Activated effector memory CD4-positive, alpha-beta T cell treated with anti-CD3 and anti-CD28 coated beads, Interleukin-2, amount 50 U/mL, for 16 hours (primary cell): ENCODE measurements around the gene MMD.

Source experiments
- DNase-seq: peaks from one replicate; pipeline ENCODE4 v3.0.0-alpha.2; 2020

MMD gene

GRCh38 chr17:55345132-55345531 lies 76.5 kb downstream of the MMD start:
- no peak for DNase-seq

- no peak for DNase-seq
These were observed 77.1 kb downstream of the MMD start for GRCh38 chr17:55344514-55344997.

DNA sequence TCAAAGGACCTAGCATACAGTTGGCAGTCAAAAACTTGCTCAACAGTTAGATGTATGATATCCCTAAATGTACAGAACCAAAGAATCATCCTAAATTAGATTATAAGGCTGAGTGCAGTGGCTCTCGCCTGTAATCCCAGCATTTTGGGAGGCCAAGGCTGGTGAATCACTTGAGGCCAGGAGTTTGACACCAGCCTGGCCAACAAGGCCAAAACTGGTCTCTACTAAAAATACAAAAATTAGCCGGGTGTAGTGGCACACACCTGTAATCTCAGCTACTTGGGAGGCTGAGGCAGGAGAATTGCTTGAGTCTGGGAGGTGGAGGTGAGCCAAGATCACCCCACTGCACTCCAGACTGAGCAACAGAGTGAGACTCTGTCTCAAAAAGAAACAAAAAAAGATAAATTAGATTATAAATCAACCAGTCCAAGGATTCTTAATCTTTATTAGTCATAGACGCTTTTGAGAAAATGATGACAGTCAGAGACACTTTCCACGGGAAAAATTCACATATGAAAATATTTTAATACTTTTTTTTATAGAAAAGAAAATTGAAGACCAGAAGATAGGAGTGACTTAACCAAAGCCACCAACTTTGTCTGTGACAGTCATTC lies 77.6 kb downstream of the MMD start:
- DNase-seq: no peak

- DNase-seq: no peak
These were observed 78.6 kb downstream of the MMD start for GRCh38 chr17:55342800-55343585.
